Sigmoid colon (tissue), 7 donors: Measurements from ENCODE around the gene MTTP. TPM values are rescaled to one million over a fixed set of nuclear protein-coding genes. Genes with fewer than 3 reads are reported as not detected.

Source experiments
- DNase-seq: peaks from one replicate; pipeline ENCODE4 v3.0.0-alpha.2; 2019
- H3K27ac ChIP-seq, 4 donors: fragments of 200-600 bp; sonication (generic); one replicate each; pipeline ENCODE4 v1.5.1; 2016 to 2019; ENCODE audit warnings: mild to moderate bottlenecking in 1 of 4
- H3K27me3 ChIP-seq, 3 donors: fragments of 200-600 bp; sonication (generic); one replicate each; pipeline ENCODE4 v1.5.1; 2019; ENCODE audit warnings: mild to moderate bottlenecking in 1 of 3
- H3K36me3 ChIP-seq, 4 donors: fragments of 200-600 bp; sonication (generic); one replicate each; pipeline ENCODE4 v1.5.1; 2016 to 2019
- H3K4me1 ChIP-seq, 4 donors: fragments of 200-600 bp; sonication (generic); one replicate each; pipeline ENCODE4 v1.5.1; 2017 to 2019
- H3K4me3 ChIP-seq, 4 donors: fragments of 200-600 bp; sonication (generic); one replicate each; pipeline ENCODE4 v1.5.1; 2017 to 2019; ENCODE audit warnings: mild to moderate bottlenecking in 2 of 4, moderate library complexity in 1 of 4
- H3K9me3 ChIP-seq, 4 donors: fragments of 200-600 bp in 3 of 4; sonication (generic) in 3 of 4; one replicate each; pipeline versions ENCODE4 v1.5.1 to v1.6.1; 2013 to 2019
- CTCF ChIP-seq, 4 experiments: fragments of 450-650 bp in 3 of 4; fragments of 200-600 bp in 1 of 4; IDR thresholded peaks; one replicate each; pipeline ENCODE4 v1.5.1; 2016 to 2019; ENCODE audit warnings: antibody characterized with exemption in 4 of 4, mild to moderate bottlenecking in 3 of 4, moderate library complexity in 2 of 4
- EP300 ChIP-seq, 4 donors: sonication (generic); formaldehyde crosslinking; IDR thresholded peaks; one replicate each; pipeline ENCODE4 v1.6.1; 2017; ENCODE audit warnings: antibody characterized with exemption in 4 of 4
- POLR2A ChIP-seq, 2 donors: fragments of 450-650 bp; IDR thresholded peaks; one replicate each; pipeline ENCODE4 v1.6.1; 2016; ENCODE audit warnings: antibody characterized with exemption in 2 of 2, mild to moderate bottlenecking in 2 of 2, moderate library complexity in 2 of 2
- POLR2AphosphoS5 ChIP-seq, 4 donors: sonication (generic); formaldehyde crosslinking; IDR thresholded peaks; one replicate each; pipeline ENCODE4 v1.6.1; 2017; ENCODE audit warnings: antibody characterized with exemption in 4 of 4
- WGBS, 2 donors: extraction: QIAGEN DNeasy Blood & Tissue Kit; methylation state at CpG; one replicate each; pipeline ENCODE4 v1.1.7; 2013; 5-methylcytosine and 5-hydroxymethylcytosine counted together
- intact Hi-C: fragments of 100-400 bp; cut with DNase I; formaldehyde crosslinking; loops from one replicate; pipeline ENCODE4 v1.15.1; 2023
- polyA plus RNA-seq, 3 donors: library from polyadenylated mRNA; stranded (reverse); fragments of 200-250 nt; gene quantifications; one replicate each; pipeline ENCODE4 v1.2.3, GENCODE V29; 2013
- total RNA-seq, 4 donors: library from RNA; depleted of rRNA; stranded (reverse); fragments of >200 nt; gene quantifications; one replicate each; pipeline ENCODE4 v1.1.0, GENCODE V29; 2016
- donor health status: healthy with polysubstance abuse.
- donor health status: Bipolar disorder and iron deficiency.
- donor health status: healthy.

The MTTP gene
- total and polyA plus RNA-seq, 7 donors, result 0.13 to 12.8 (median 5.1) TPM; not detected in 2

GRCh38 chr4:99614491-99614890, 39.9 kb downstream of the MTTP start:
- H3K27ac ChIP-seq, result peak overlapping the region in 3 of 4 donors; percentile 68 to 72 (median 72)

GRCh38 chr4:99615170-99615820, 40.7 kb downstream of the MTTP start:
- H3K36me3 ChIP-seq, result no peaks in the 10 kb centered on the region
- TF ChIP-seq CTCF (IDR thresholded peaks at IDR 0.05) (peak in 1 of 4 experiments; percentile 16), POLR2AphosphoS5 (IDR thresholded peaks at IDR 0.05) (peak in 2 of 4 donors; percentile 22 to 69), EP300 (IDR thresholded peaks at IDR 0.05) (peak in 1 of 4 donors; percentile 34), POLR2A (IDR thresholded peaks at IDR 0.05) (no peak)
- intact Hi-C loops, result loop anchor here (5.0 kb wide), 1 partner anchor 43 kb away; the partner anchor contains the start of gene MTTP
- H3K27me3 ChIP-seq, result no peaks in the 10 kb centered on the region
- no peaks in the 10 kb centered on the region for H3K9me3 ChIP-seq
- 36 to 80% methylated on average over 1 of the region's 1 CpG for WGBS, 2 donors
- no peak overlapping the region for H3K4me3 ChIP-seq
- H3K4me1 ChIP-seq, result peaks cover 0 to 36% (median 28%) of the 10 kb centered on the region in 4 donors
- H3K27ac ChIP-seq, result peak overlapping the region; percentile 14 to 72 (median 70)
- DNase-seq, result peak; percentile 57

More at GRCh38 chr4:99614491-99614890, 39.9 kb downstream of the MTTP start:
- no peaks in the 10 kb centered on the region for H3K27me3 ChIP-seq
- 65 to 75% methylated on average over 1 of the region's 1 CpG for WGBS, 2 donors
- TF ChIP-seq POLR2AphosphoS5 (IDR thresholded peaks at IDR 0.05), result no peak
- no peak for TF ChIP-seq CTCF (IDR thresholded peaks at IDR 0.05)
- no peak for TF ChIP-seq EP300 (IDR thresholded peaks at IDR 0.05)
- TF ChIP-seq POLR2A (IDR thresholded peaks at IDR 0.05), result no peak
- intact Hi-C loops, result no loop called here
- no peaks in the 10 kb centered on the region for H3K9me3 ChIP-seq
- H3K4me3 ChIP-seq, result no peak overlapping the region
- H3K4me1 ChIP-seq, result peaks cover 0 to 36% (median 28%) of the 10 kb centered on the region in 4 donors
- DNase-seq, result no peak
- H3K36me3 ChIP-seq, result no peaks in the 10 kb centered on the region

- no peaks in the 10 kb centered on the region for H3K36me3 ChIP-seq
- peaks cover 0 to 35% (median 25%) of the 10 kb centered on the region in 4 donors for H3K4me1 ChIP-seq
- 80 to 93% methylated on average over 1 of the region's 1 CpG for WGBS, 2 donors
- no peaks in the 10 kb centered on the region for H3K9me3 ChIP-seq
- TF ChIP-seq EP300 (IDR thresholded peaks at IDR 0.05), result no peak
- TF ChIP-seq POLR2A (IDR thresholded peaks at IDR 0.05), result no peak
- no peak for TF ChIP-seq CTCF (IDR thresholded peaks at IDR 0.05)
- TF ChIP-seq POLR2AphosphoS5 (IDR thresholded peaks at IDR 0.05), result no peak
- H3K27ac ChIP-seq, result peak overlapping the region; percentile 34 to 72 (median 70)
- H3K4me3 ChIP-seq, result no peak overlapping the region
- DNase-seq, result no peak
- no peaks in the 10 kb centered on the region for H3K27me3 ChIP-seq
- intact Hi-C loops, result loop anchor here (5.0 kb wide), 1 partner anchor 45 kb away; the partner anchor contains the start of gene MTTP
Observed at GRCh38 chr4:99617374-99617773, 42.8 kb downstream of the MTTP start.

- Histone ChIP-seq H3K27me3 (no peaks in the 10 kb centered on the region), H3K9me3 (no peaks in the 10 kb centered on the region), H3K4me1 (peaks cover 0 to 48% (median 26%) of the 10 kb centered on the region in 4 donors), H3K4me3 (no peak overlapping the region), H3K27ac (peak overlapping the region; percentile 42 to 78 (median 76)), H3K36me3 (no peaks in the 10 kb centered on the region)
- no peak for TF ChIP-seq EP300 (IDR thresholded peaks at IDR 0.05)
- TF ChIP-seq CTCF (IDR thresholded peaks at IDR 0.05), result no peak
- no peak for TF ChIP-seq POLR2AphosphoS5 (IDR thresholded peaks at IDR 0.05)
- TF ChIP-seq POLR2A (IDR thresholded peaks at IDR 0.05), result no peak
- DNase-seq, result no peak
- 89 to 92% methylated on average over 1 of the region's 1 CpG for WGBS, 2 donors
- intact Hi-C loops, result loop anchor here (2.0 kb wide), 1 partner anchor 246 kb away; no protein-coding TSS in a partner anchor
Observed at GRCh38 chr4:99622341-99622740, 47.7 kb downstream of the MTTP start.
